CD8-positive, alpha-beta memory T cell (primary cell): ENCODE results near the gene EPHB1. TPM values are rescaled to one million over a fixed set of nuclear protein-coding genes. Genes with fewer than 3 reads are reported as not detected.

Source experiments
- CTCF ChIA-PET: fragments of 350-600 bp; sonication (Branson Sonifier 250); formaldehyde crosslinking; loops from one replicate; lab custom pipeline; 2021; ENCODE audit warnings: antibody characterized with exemption; lab: Charles Lee
- POLR2A ChIA-PET: fragments of 350-600 bp; sonication (Branson Sonifier 250); formaldehyde crosslinking; loops from one replicate; lab custom pipeline; 2021; ENCODE audit warnings: antibody characterized with exemption; lab: Charles Lee
- DNase-seq, 5 donors: peaks; one replicate each; pipeline versions ENCODE4 v3.0.0 to v3.0.0-alpha.2; 2020 to 2022; ENCODE audit warnings: mixed read lengths in 1 of 5
- H3K27ac ChIP-seq: one replicate; pipeline ENCODE4 v1.7.0; 2013; ENCODE audit warnings: low read depth, mild to moderate bottlenecking, low read length, moderate library complexity
- H3K27me3 ChIP-seq: 2 replicates; pipeline ENCODE4 v1.7.0; 2013; ENCODE audit warnings: low read length, mild to moderate bottlenecking; ENCODE audit not compliant: insufficient read depth, poor library complexity, severe bottlenecking
- H3K36me3 ChIP-seq: 2 replicates; pipeline ENCODE4 v1.7.0; 2013; ENCODE audit warnings: mild to moderate bottlenecking, low read length, moderate library complexity; ENCODE audit not compliant: insufficient read depth
- H3K4me1 ChIP-seq: 2 replicates; pipeline ENCODE4 v1.7.0; 2013; ENCODE audit warnings: mild to moderate bottlenecking, low read length, moderate library complexity; ENCODE audit not compliant: insufficient read depth
- H3K4me3 ChIP-seq: 2 replicates; pipeline ENCODE4 v1.7.0; 2013; ENCODE audit warnings: mild to moderate bottlenecking, low read length
- H3K9me3 ChIP-seq: 2 replicates; pipeline ENCODE4 v1.7.0; 2013; ENCODE audit warnings: mild to moderate bottlenecking, low read length
- H3K27ac Mint-ChIP-seq, 8 donors: one replicate each; pipeline ENCODE4 v1.8.0; 2020 to 2021; ENCODE audit warnings: mixed read lengths in 8 of 8, mild to moderate bottlenecking in 6 of 8, inconsistent platforms in 3 of 8, moderate library complexity in 3 of 8
- H3K27me3 Mint-ChIP-seq, 2 donors: one replicate each; pipeline ENCODE4 v1.8.0; 2020 to 2021; ENCODE audit warnings: mixed read lengths in 2 of 2, mild to moderate bottlenecking in 1 of 2, moderate library complexity in 1 of 2
- H3K36me3 Mint-ChIP-seq, 3 donors: one replicate each; pipeline ENCODE4 v1.8.0; 2020 to 2021; ENCODE audit warnings: mixed read lengths in 3 of 3, inconsistent platforms in 1 of 3, mild to moderate bottlenecking in 1 of 3
- H3K4me1 Mint-ChIP-seq, 3 donors: one replicate each; pipeline ENCODE4 v1.8.0; 2020 to 2021; ENCODE audit warnings: mixed read lengths in 3 of 3, inconsistent platforms in 1 of 3, mild to moderate bottlenecking in 1 of 3
- H3K4me3 Mint-ChIP-seq, 7 donors: one replicate each; pipeline ENCODE4 v1.8.0; 2020 to 2021; ENCODE audit warnings: mixed read lengths in 7 of 7, mild to moderate bottlenecking in 6 of 7, moderate library complexity in 4 of 7, inconsistent platforms in 2 of 7
- H3K9me3 Mint-ChIP-seq, 5 donors: one replicate each; pipeline ENCODE4 v1.8.0; 2020 to 2022; ENCODE audit warnings: mixed read lengths in 5 of 5, mild to moderate bottlenecking in 3 of 5, moderate library complexity in 2 of 5, inconsistent platforms in 1 of 5
- polyA plus RNA-seq: library from polyadenylated mRNA; unstranded; fragments of 300-500 nt; fragmentation: Illumina TruSeq; gene quantifications from one replicate; pipeline ENCODE4 v1.2.3, GENCODE V29; 2021
- total RNA-seq, 2 experiments: library from RNA; stranded (reverse); gene quantifications; one replicate each; pipeline ENCODE4 v1.2.3, GENCODE V29; 2021

Gene EPHB1
- total and polyA plus RNA-seq, 3 experiments from 2014 or later = 0.10 TPM; not detected in 2

DNA sequence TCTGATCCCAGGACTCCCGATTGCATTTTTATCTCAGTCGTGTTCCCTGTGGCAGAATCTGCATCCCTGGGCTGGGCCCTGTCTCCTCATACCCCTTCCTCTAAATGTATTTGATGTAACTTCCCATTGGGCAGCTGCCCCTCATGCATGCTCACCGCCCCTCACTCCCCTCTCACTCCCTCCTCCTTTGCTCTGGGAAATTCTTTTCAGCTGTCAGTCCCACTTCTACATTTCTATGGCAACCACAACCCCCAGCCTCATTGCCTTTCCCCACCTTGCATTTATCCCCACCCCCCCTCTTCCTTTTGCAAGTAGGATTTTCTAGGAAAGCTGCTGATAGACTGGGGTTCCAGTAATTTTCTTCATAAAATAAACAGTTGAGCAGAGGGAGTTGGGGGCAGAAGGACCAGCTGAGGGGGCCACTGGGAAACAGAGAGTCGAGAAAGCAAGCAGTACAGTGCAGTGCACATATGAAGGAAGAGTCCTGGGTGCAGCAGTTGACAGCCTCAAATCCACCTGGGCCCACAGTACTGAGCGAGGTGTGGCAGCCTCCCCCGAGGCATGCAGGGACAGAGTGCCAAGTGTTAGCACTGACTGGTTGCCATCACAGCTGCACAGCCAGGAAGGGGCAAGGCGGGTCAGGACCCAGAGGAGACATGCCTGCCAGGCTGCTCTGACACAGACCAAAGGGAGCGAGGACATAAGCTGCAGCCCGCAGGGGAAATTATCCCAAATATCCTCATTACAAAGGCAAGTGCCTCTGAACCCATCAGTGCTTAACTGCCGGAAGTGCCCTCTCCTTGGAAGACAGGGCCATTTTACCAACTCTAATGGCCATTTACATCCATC is 476.3 kb downstream of the EPHB1 start:
- ChIA-PET CTCF (no interaction called here), POLR2A (no interaction called here)
- Histone ChIP-seq H3K9me3 (no peaks in the 10 kb centered on the region), H3K27me3 (no peaks in the 10 kb centered on the region), H3K27ac (no peak overlapping the region), H3K36me3 (no peaks in the 10 kb centered on the region), H3K4me3 (no peak overlapping the region), H3K4me1 (no peaks in the 10 kb centered on the region)
- DNase-seq = no peak
- no peak overlapping the region for H3K4me3 Mint-ChIP-seq
- peaks cover 0 to 2% of the 10 kb centered on the region in 2 donors for H3K27me3 Mint-ChIP-seq
- no peaks in the 10 kb centered on the region for H3K4me1 Mint-ChIP-seq
- H3K36me3 Mint-ChIP-seq = no peaks in the 10 kb centered on the region
- no peak overlapping the region for H3K27ac Mint-ChIP-seq
- H3K9me3 Mint-ChIP-seq = peaks cover 0 to 4% (median 0%) of the 10 kb centered on the region in 5 donors

DNA sequence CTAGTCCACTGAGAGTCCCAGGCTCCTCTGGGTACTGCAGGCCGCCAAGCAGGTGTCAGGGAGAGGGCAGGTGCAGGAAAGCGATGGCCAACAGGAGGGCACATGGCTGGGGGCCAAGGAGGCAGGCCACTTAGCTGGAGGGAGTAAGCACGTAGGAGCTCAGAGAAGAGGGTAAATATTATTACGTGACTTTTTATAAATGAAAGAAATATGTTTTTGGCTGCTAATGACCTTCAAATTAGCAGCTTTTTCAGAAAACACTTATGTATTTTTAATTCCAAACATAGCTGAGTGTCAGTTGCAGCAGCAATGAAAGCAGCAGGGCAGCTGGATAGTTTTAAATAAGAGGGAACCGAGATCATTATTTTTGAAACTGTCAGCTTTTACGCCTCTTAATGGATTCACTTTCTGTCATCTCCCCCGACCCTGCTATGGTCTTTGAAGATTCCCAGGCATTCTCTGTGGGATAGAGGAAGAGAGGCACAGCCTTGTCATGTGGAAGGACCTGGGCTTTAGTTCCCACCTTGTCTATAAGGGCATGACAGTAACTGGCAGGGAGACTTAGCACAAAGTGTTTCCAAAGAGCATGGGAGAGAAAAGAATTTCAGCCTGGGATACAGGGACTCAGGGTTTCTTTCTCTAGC is 477.1 kb downstream of the EPHB1 start:
- no peaks in the 10 kb centered on the region for H3K9me3 ChIP-seq
- H3K4me1 Mint-ChIP-seq = no peaks in the 10 kb centered on the region
- ChIA-PET CTCF (no interaction called here), POLR2A (no interaction called here)
- no peak overlapping the region for H3K4me3 Mint-ChIP-seq
- no peak overlapping the region for H3K4me3 ChIP-seq
- no peak overlapping the region for H3K27ac Mint-ChIP-seq
- no peaks in the 10 kb centered on the region for H3K36me3 ChIP-seq
- peaks cover 0 to 2% of the 10 kb centered on the region in 2 donors for H3K27me3 Mint-ChIP-seq
- DNase-seq = no peak
- no peak overlapping the region for H3K27ac ChIP-seq
- no peaks in the 10 kb centered on the region for H3K27me3 ChIP-seq
- peaks cover 0 to 4% (median 0%) of the 10 kb centered on the region in 5 donors for H3K9me3 Mint-ChIP-seq
- no peaks in the 10 kb centered on the region for H3K36me3 Mint-ChIP-seq
- no peaks in the 10 kb centered on the region for H3K4me1 ChIP-seq

GRCh38 chr3:135292162-135292561 is 497.1 kb downstream of the EPHB1 start:
- H3K36me3 ChIP-seq = no peaks in the 10 kb centered on the region
- Mint-ChIP-seq H3K9me3 (peaks cover 1 to 10% (median 5%) of the 10 kb centered on the region in 5 donors), H3K27me3 (no peaks in the 10 kb centered on the region), H3K4me1 (no peaks in the 10 kb centered on the region), H3K4me3 (no peak overlapping the region), H3K36me3 (no peaks in the 10 kb centered on the region), H3K27ac (no peak overlapping the region)
- H3K27ac ChIP-seq = no peak overlapping the region
- CTCF ChIA-PET = no interaction called here
- DNase-seq = no peak
- H3K4me3 ChIP-seq = no peak overlapping the region
- H3K27me3 ChIP-seq = no peaks in the 10 kb centered on the region
- POLR2A ChIA-PET = no interaction called here
- H3K9me3 ChIP-seq = no peaks in the 10 kb centered on the region
- no peaks in the 10 kb centered on the region for H3K4me1 ChIP-seq

- Mint-ChIP-seq H3K36me3 (no peaks in the 10 kb centered on the region), H3K4me3 (no peak overlapping the region), H3K27ac (no peak overlapping the region), H3K9me3 (peaks cover 0 to 11% (median 3%) of the 10 kb centered on the region in 5 donors), H3K27me3 (no peaks in the 10 kb centered on the region), H3K4me1 (no peaks in the 10 kb centered on the region)
- ChIA-PET CTCF (no interaction called here), POLR2A (no interaction called here)
- H3K4me1 ChIP-seq = no peaks in the 10 kb centered on the region
- no peaks in the 10 kb centered on the region for H3K36me3 ChIP-seq
- H3K4me3 ChIP-seq = no peak overlapping the region
- no peak overlapping the region for H3K27ac ChIP-seq
- no peak for DNase-seq
- no peaks in the 10 kb centered on the region for H3K9me3 ChIP-seq
- H3K27me3 ChIP-seq = no peaks in the 10 kb centered on the region
Measured at GRCh38 chr3:135301670-135302069, 506.6 kb downstream of the EPHB1 start.

GRCh38 chr3:135304378-135304777 is 509.3 kb downstream of the EPHB1 start:
- no peaks in the 10 kb centered on the region for H3K4me1 Mint-ChIP-seq
- CTCF ChIA-PET = no interaction called here

More at GRCh38 chr3:135304378-135304777, 509.3 kb downstream of the EPHB1 start:
- POLR2A ChIA-PET = no interaction called here
- Histone ChIP-seq H3K27me3 (no peaks in the 10 kb centered on the region), H3K4me1 (no peaks in the 10 kb centered on the region), H3K9me3 (no peaks in the 10 kb centered on the region), H3K4me3 (no peak overlapping the region), H3K36me3 (no peaks in the 10 kb centered on the region), H3K27ac (no peak overlapping the region)
- no peak overlapping the region for H3K27ac Mint-ChIP-seq
- H3K9me3 Mint-ChIP-seq = peaks cover 0 to 11% (median 3%) of the 10 kb centered on the region in 5 donors
- H3K36me3 Mint-ChIP-seq = no peaks in the 10 kb centered on the region
- H3K27me3 Mint-ChIP-seq = no peaks in the 10 kb centered on the region
- H3K4me3 Mint-ChIP-seq = no peak overlapping the region
- no peak for DNase-seq

Other genes starting within 250 kb of the EPHB1 start
- not detected for gene KY, start 144.2 kb upstream of the EPHB1 start, total RNA-seq
- 0.36 TPM for gene KY, start 144.2 kb upstream of the EPHB1 start, polyA plus RNA-seq